Measurements from ENCODE around the gene LEKR1. TPM values are rescaled to one million over a fixed set of nuclear protein-coding genes. Genes with fewer than 3 reads are reported as not detected.

The LEKR1 gene
- total and polyA plus RNA-seq, 2 of the 13 experiments (the other 11 are each of a cell fraction or from before 2014, with no cell fraction given): 0.49 to 1.5 TPM

DNA sequence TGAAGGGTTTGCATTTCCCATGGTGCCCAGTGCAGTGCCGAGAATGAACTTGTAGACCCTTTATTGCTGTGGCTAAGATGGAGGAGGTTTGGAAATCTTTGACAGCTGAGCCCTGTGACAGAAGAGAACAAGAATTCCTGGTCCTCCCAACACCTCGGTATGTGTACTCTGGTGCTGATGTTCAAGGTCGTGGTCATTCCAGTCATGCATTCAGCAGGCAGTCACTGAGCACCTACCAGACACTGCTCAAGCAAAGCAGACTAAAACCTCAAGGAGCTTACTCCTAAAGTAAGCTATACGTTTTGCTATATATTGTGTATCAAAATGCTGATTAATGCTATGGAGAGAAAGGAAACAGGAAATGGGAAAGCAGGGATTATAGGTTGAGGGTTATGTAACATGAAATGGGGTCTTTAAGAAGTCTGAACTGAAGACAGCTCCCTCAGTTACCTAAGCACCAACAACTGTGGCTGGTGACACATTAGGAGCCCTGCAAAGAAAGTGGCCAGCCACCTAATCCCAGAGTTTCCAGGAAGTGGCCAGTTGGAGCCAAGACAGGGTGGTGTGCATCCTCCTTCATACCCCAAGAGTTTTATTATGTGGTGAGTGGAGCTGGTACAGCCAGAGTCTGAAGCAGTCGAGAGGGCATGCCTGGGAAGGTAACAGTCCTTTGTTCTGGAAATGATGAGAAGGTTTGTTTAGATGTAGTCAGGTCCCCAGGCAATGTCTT lies 268.8 kb downstream of the LEKR1 start (continued):
- TF ChIP-seq PATZ1 (CRISPR knock-in tag; IDR thresholded peaks at IDR 0.05) (0 out of 2 replicates have a peak, but pooled peaks have one; percentile 21), ARNT2 (CRISPR knock-in tag; IDR thresholded peaks at IDR 0.05; ENCODE audit: low read depth) (no peak), ONECUT2 (CRISPR knock-in tag; IDR thresholded peaks at IDR 0.05) (0 out of 2 replicates have a peak, but pooled peaks have one; percentile 23), ZNF44 (CRISPR knock-in tag; IDR thresholded peaks at IDR 0.05) (no peak), TEAD3 (CRISPR knock-in tag; optimal IDR thresholded peaks at IDR 0.05; ENCODE audit: borderline replicate concordance) (peak; percentile 98), ZFP90 (CRISPR knock-in tag; IDR thresholded peaks at IDR 0.05; ENCODE audit: borderline replicate concordance) (peak; percentile 59; the same call in 1 of the 2 replicates), ZFP62 (CRISPR knock-in tag; IDR thresholded peaks at IDR 0.05) (no peak), DR1 (CRISPR knock-in tag; IDR thresholded peaks at IDR 0.05) (no peak), AKAP8 (CRISPR knock-in tag; IDR thresholded peaks at IDR 0.05) (no peak), ZNF749 (CRISPR knock-in tag; IDR thresholded peaks at IDR 0.05; ENCODE audit: borderline replicate concordance) (no peak), SUZ12 (IDR thresholded peaks at IDR 0.05; ENCODE audit: low read depth, low read length) (no peak), ZNF225 (CRISPR knock-in tag; IDR thresholded peaks at IDR 0.05) (no peak), PHB2 (IDR thresholded peaks at IDR 0.05; ENCODE audit: partially characterized antibody) (no peak), TFAP4 (IDR thresholded peaks at IDR 0.05; ENCODE audit: borderline replicate concordance, low read depth) (peak; percentile 84), HMGA1 (CRISPR knock-in tag; conservative IDR thresholded peaks at IDR 0.05) (no peak), HNRNPH1 (optimal IDR thresholded peaks at IDR 0.05; ENCODE audit: low read depth, low read length) (no peak), PAF1 (CRISPR knock-in tag; IDR thresholded peaks at IDR 0.05) (no peak)
- TF ChIP-seq, protein P1, sequence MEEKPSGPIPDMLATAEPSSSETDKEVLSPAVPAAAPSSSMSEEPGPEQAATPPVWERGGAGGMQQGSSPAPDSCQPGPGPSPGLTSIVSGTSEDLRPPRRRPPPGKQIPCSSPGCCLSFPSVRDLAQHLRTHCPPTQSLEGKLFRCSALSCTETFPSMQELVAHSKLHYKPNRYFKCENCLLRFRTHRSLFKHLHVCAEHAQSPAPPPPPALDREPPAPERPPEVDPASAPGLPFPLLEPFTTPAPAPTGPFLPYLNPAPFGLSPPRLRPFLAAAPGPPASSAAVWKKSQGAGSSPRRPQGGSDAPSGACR (CRISPR knock-in tag; IDR thresholded peaks at IDR 0.05): no peak
- TF ChIP-seq, protein P2, sequence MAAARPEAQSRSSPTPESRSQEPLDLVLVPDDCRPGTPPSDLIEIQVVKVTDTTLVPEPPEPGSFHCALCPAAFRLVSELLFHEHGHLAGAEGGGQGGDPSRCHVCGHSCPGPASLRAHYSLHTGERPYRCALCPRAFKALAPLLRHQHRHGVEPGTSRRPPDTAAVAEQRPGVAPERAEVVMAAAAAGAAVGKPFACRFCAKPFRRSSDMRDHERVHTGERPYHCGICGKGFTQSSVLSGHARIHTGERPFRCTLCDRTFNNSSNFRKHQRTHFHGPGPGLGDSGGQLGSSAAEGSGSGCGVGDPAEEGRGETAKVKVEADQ (CRISPR knock-in tag; IDR thresholded peaks at IDR 0.05; ENCODE audit: borderline replicate concordance): no peak
- TF ChIP-seq, protein P3, sequence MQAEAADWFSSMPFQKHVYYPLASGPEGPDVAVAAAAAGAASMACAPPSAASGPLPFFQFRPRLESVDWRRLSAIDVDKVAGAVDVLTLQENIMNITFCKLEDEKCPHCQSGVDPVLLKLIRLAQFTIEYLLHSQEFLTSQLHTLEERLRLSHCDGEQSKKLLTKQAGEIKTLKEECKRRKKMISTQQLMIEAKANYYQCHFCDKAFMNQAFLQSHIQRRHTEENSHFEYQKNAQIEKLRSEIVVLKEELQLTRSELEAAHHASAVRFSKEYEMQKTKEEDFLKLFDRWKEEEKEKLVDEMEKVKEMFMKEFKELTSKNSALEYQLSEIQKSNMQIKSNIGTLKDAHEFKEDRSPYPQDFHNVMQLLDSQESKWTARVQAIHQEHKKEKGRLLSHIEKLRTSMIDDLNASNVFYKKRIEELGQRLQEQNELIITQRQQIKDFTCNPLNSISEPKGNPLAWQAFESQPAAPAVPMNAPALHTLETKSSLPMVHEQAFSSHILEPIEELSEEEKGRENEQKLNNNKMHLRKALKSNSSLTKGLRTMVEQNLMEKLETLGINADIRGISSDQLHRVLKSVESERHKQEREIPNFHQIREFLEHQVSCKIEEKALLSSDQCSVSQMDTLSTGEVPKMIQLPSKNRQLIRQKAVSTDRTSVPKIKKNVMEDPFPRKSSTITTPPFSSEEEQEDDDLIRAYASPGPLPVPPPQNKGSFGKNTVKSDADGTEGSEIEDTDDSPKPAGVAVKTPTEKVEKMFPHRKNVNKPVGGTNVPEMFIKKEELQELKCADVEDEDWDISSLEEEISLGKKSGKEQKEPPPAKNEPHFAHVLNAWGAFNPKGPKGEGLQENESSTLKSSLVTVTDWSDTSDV (CRISPR knock-in tag; IDR thresholded peaks at IDR 0.05): no peak
